ENCODE measurements around the gene RBMS1.
"Not testable (repeated sequence)": the region's sequence is repeated elsewhere in the genome, so short reads cannot be mapped to it uniquely, and the experiment has no call there.

The RBMS1 gene

DNA sequence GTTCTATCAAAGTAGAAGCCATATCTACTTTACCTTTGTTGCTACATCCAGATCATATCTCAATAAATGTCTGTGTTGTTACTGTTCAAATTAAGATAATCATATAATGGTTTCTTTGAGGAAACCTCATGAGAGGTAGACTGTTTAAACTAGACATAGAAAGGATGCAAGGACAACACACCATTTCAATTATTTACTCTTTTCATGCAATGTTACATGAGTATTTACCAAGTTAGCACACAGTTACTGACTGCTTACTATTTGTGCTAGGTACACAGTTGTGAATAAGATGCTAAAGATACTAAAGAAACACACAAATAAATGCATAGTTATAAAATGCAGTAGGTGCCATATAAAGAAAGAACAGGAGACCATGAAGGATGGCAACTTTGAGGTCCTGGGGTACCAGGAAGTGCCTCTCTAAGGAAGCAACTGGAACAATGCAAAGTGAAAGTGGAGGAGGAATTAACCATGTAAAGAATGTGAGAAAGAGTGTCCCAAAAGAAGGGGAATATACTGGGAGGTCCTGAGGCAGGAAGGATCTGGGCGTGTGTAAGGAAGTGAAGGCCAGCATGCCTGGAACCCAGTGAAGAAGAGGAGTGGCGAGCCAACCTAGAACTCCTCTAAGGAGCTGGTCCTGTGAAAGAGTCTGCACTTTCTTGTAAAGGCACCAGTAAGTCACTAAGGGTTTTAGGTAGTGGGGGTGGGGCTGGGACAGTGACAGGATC lies 39.4 kb downstream of the RBMS1 start:
- no peaks in the 10 kb centered on the region for H3K36me3 ChIP-seq (ENCODE audit: control insufficient read depth in 2 of 2, insufficient read depth in 2 of 2, low read length in 2 of 2)

DNA sequence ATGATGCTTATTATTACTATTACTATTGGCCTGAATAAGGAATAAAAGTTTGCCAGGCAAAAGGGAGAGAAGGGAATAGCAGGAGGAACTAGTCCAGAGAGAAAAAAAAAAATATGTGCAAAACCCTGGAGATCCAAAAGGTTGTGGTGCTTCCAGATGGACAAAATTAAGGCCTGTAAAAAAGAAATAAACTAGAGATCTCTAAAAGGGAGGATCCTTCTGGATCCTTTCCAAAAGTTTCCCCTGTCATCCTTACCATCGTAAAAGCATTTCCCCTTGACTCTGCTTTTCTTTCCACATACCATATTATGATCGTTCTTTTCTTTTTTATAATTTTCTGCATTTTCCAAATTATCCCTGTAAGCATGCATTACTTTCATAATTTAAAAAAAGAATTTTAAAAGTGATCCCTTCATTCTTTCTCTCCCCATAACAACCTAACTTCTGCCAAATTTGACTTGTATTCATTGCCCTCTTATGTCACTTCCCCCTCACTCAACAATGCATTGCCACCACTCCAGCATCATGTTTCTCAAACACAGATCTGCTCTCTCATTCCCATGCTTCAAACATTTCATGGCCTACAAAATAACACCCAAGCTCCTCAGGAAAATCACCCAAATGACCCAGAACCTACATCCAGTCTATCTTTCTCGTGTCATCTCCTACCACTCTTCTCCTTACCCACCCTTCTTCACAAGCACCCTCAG lies 40.3 kb downstream of the RBMS1 start:
- no peaks in the 10 kb centered on the region for H3K36me3 ChIP-seq (ENCODE audit: control insufficient read depth in 2 of 2, insufficient read depth in 2 of 2, low read length in 2 of 2)
- no peaks in the 10 kb centered on the region for H3K9me3 ChIP-seq (ENCODE audit: control insufficient read depth in 2 of 2, low read length in 2 of 2)
- H3K27me3 ChIP-seq (ENCODE audit: control insufficient read depth in 1 of 2, insufficient read depth in 2 of 2, low read length in 2 of 2): no peaks in the 10 kb centered on the region
- H3K4me3 ChIP-seq (ENCODE audit: low read length in 2 of 2): no peak overlapping the region
- H3K9ac ChIP-seq (ENCODE audit: low read length in 2 of 2): no peak overlapping the region
- no peak overlapping the region for H3K27ac ChIP-seq (ENCODE audit: low read length)
- H3K4me1 ChIP-seq (ENCODE audit: control insufficient read depth, insufficient read depth, low read length): peaks cover 5% of the 10 kb centered on the region

More for the DNA sequence above, 39.4 kb downstream of the RBMS1 start:
- peaks cover 10% of the 10 kb centered on the region for H3K4me1 ChIP-seq (ENCODE audit: control insufficient read depth, insufficient read depth, low read length)
- H3K4me3 ChIP-seq (ENCODE audit: low read length in 2 of 2): no peak overlapping the region
- no peaks in the 10 kb centered on the region for H3K9me3 ChIP-seq (ENCODE audit: control insufficient read depth in 2 of 2, low read length in 2 of 2)
- no peak overlapping the region for H3K9ac ChIP-seq (ENCODE audit: low read length in 2 of 2)
- H3K27me3 ChIP-seq (ENCODE audit: control insufficient read depth in 1 of 2, insufficient read depth in 2 of 2, low read length in 2 of 2): no peaks in the 10 kb centered on the region
- no peak overlapping the region for H3K27ac ChIP-seq (ENCODE audit: low read length)

DNA sequence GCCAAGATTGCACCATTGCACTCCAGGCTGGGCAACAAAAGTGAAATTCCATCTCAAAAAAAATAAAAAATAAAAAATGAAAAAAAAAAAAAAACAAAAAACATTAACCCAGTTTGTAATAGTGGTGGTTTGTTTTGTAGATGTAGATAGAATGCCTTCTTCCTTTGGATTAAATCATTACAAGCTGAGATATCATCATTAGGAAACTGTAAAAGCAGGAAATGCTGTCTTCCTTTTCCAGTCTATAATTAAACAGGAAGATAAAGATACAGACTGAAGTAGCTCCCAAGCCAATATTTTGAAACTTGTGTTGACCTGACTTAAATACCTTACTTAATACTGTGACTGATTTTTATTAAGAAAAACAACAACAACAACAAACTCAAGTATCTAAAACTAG lies 43.1 kb downstream of the RBMS1 start:
- no peaks in the 10 kb centered on the region for H3K27me3 ChIP-seq (ENCODE audit: control insufficient read depth in 1 of 2, insufficient read depth in 2 of 2, low read length in 2 of 2)
- H3K4me1 ChIP-seq (ENCODE audit: control insufficient read depth, insufficient read depth, low read length): peaks cover 3% of the 10 kb centered on the region
- H3K9me3 ChIP-seq (ENCODE audit: control insufficient read depth in 2 of 2, low read length in 2 of 2): no peaks in the 10 kb centered on the region
- H3K4me3 ChIP-seq (ENCODE audit: low read length in 2 of 2): no peak overlapping the region
- no peaks in the 10 kb centered on the region for H3K36me3 ChIP-seq (ENCODE audit: control insufficient read depth in 2 of 2, insufficient read depth in 2 of 2, low read length in 2 of 2)
- H3K9ac ChIP-seq (ENCODE audit: low read length in 2 of 2): no peak overlapping the region
- H3K27ac ChIP-seq (ENCODE audit: low read length): no peak overlapping the region

DNA sequence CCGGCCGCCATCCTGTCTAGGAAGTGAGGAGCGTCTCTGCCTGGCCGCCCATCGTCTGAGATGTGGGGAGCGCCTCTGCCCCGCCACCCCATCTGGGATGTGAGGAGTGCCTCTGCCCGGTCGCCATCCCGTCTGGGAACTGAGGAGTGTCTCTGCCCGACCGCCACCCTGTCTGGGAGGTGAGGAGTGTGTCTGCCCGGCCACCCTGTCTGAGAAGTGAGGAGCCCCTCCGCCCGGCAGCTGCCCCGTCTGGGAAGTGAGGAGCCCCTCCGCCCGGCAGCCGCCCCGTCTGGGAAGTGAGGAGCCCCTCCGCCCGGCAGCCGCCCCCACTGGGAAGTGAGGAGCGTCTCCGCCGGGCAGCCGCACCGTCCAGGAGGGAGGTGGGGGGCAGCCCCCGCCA lies 44.8 kb downstream of the RBMS1 start:
- H3K4me1 ChIP-seq (ENCODE audit: control insufficient read depth, insufficient read depth, low read length); H3K36me3 ChIP-seq (ENCODE audit: control insufficient read depth in 2 of 2, insufficient read depth in 2 of 2, low read length in 2 of 2); H3K27ac ChIP-seq (ENCODE audit: low read length); H3K4me3 ChIP-seq (ENCODE audit: low read length in 2 of 2); H3K9ac ChIP-seq (ENCODE audit: low read length in 2 of 2); H3K9me3 ChIP-seq (ENCODE audit: control insufficient read depth in 2 of 2, low read length in 2 of 2); H3K27me3 ChIP-seq (ENCODE audit: control insufficient read depth in 1 of 2, insufficient read depth in 2 of 2, low read length in 2 of 2): not testable (repeated sequence)

DNA sequence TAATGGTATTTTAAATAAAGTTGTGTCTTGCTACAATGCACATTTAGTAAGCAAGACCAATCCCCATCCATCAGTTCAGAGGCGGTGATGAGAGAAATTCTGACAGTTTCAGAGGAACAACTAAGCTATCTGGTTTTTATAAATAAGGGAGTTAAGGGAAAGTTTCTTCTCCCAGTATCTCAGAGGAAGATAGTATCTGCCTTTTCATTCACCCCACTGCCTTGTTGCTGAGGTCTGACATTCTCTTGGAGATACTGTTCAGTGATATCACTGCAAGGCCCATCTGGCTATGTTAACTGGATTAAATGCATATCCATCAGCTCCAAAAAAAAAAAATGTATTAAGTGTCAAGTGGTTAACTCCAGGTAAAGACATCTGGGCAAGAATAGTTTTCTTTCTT lies 47.9 kb downstream of the RBMS1 start:
- Histone ChIP-seq H3K36me3 (ENCODE audit: control insufficient read depth in 2 of 2, insufficient read depth in 2 of 2, low read length in 2 of 2) (no peaks in the 10 kb centered on the region), H3K27ac (ENCODE audit: low read length) (no peak overlapping the region), H3K9me3 (ENCODE audit: control insufficient read depth in 2 of 2, low read length in 2 of 2) (no peaks in the 10 kb centered on the region), H3K9ac (ENCODE audit: low read length in 2 of 2) (no peak overlapping the region), H3K27me3 (ENCODE audit: control insufficient read depth in 1 of 2, insufficient read depth in 2 of 2, low read length in 2 of 2) (no peaks in the 10 kb centered on the region), H3K4me1 (ENCODE audit: control insufficient read depth, insufficient read depth, low read length) (no peaks in the 10 kb centered on the region), H3K4me3 (ENCODE audit: low read length in 2 of 2) (no peak overlapping the region)

DNA sequence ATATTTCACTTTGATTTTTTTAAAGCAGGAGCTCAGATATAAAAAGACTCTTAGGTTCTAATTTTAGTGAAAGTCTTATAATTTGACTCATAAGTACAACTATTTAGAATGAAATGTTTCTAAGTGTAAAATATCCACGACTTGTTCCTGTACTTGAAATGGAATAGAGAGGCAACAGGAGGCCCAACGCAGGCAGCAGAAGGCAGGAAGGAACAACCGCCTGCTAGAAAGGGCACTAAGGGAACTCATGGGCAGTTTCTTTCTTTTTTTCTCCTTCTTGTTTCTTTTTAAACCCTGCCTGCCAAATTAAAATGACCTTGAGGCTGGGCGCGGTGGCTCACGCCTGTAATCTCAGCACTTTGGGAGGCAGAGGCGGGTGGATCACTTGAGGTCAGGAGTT lies 51.0 kb downstream of the RBMS1 start:
- no peaks in the 10 kb centered on the region for H3K9me3 ChIP-seq (ENCODE audit: control insufficient read depth in 2 of 2, low read length in 2 of 2)
- H3K4me3 ChIP-seq (ENCODE audit: low read length in 2 of 2): no peak overlapping the region
- H3K9ac ChIP-seq (ENCODE audit: low read length in 2 of 2): no peak overlapping the region
- no peaks in the 10 kb centered on the region for H3K4me1 ChIP-seq (ENCODE audit: control insufficient read depth, insufficient read depth, low read length)
- H3K36me3 ChIP-seq (ENCODE audit: control insufficient read depth in 2 of 2, insufficient read depth in 2 of 2, low read length in 2 of 2): no peaks in the 10 kb centered on the region
- H3K27ac ChIP-seq (ENCODE audit: low read length): no peak overlapping the region
- H3K27me3 ChIP-seq (ENCODE audit: control insufficient read depth in 1 of 2, insufficient read depth in 2 of 2, low read length in 2 of 2): no peaks in the 10 kb centered on the region

DNA sequence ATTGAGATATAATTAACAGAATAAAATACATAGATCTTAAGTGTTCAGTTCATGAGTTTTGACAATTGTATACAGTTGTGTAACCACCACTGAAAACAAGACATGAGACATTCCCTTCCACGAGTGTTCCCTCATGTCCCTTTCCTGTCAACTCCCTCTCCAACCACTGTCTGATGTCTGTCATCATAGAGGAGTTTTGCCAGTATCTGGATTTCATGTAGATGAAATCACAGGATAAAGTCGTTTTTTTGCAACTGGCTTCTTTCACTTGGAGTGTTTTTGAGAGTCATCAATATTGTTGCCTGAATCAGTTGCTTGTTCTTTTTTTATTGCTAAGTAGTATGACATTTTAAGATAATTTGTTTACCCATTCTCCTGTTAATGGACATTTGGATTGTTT lies 52.7 kb downstream of the RBMS1 start:
- Histone ChIP-seq H3K4me3 (ENCODE audit: low read length in 2 of 2) (no peak overlapping the region), H3K36me3 (ENCODE audit: control insufficient read depth in 2 of 2, insufficient read depth in 2 of 2, low read length in 2 of 2) (no peaks in the 10 kb centered on the region), H3K27me3 (ENCODE audit: control insufficient read depth in 1 of 2, insufficient read depth in 2 of 2, low read length in 2 of 2) (no peaks in the 10 kb centered on the region), H3K9me3 (ENCODE audit: control insufficient read depth in 2 of 2, low read length in 2 of 2) (no peaks in the 10 kb centered on the region), H3K9ac (ENCODE audit: low read length in 2 of 2) (no peak overlapping the region), H3K4me1 (ENCODE audit: control insufficient read depth, insufficient read depth, low read length) (no peaks in the 10 kb centered on the region), H3K27ac (ENCODE audit: low read length) (no peak overlapping the region)

DNA sequence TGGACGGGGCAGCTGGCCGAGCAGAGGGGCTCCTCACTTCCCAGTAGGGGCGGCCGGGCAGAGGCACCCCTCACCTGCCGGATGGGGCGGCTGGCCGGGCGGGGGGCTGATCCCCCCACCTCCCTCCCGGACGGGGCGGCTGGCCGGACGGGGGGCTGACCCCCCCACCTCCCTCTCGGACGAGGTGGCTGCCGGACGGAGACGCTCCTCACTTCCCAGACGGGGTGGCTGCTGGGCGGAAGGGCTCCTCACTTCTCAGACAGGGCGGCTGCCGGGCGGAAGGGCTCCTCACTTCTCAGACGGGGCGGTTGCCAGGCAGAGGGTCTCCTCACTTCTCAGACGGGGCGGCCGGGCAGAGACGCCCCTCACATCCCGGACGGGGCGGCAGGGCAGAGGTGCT lies 54.6 kb downstream of the RBMS1 start:
- H3K27ac ChIP-seq (ENCODE audit: low read length); H3K27me3 ChIP-seq (ENCODE audit: control insufficient read depth in 1 of 2, insufficient read depth in 2 of 2, low read length in 2 of 2); H3K4me3 ChIP-seq (ENCODE audit: low read length in 2 of 2); H3K36me3 ChIP-seq (ENCODE audit: control insufficient read depth in 2 of 2, insufficient read depth in 2 of 2, low read length in 2 of 2); H3K4me1 ChIP-seq (ENCODE audit: control insufficient read depth, insufficient read depth, low read length); H3K9me3 ChIP-seq (ENCODE audit: control insufficient read depth in 2 of 2, low read length in 2 of 2); H3K9ac ChIP-seq (ENCODE audit: low read length in 2 of 2): not testable (repeated sequence)

DNA sequence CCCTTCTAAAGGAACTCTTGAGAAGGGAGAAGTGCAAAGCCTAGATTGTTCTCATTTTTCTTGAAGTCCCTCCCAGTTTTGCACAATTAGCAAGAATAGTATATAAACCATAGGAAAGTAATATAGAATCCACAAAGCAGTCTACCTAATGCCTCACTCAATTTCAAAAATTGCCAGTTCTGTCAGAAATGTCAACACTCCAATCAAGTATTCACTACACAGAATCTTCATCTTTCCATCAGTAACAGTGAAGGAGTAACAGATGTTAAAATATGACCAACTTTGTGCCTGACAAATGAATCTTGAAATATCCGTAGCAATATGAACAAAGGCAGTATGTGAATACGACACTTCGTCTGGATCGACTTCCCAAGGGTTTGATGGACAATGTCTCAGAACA lies 56.3 kb downstream of the RBMS1 start:
- Histone ChIP-seq H3K36me3 (ENCODE audit: control insufficient read depth in 2 of 2, insufficient read depth in 2 of 2, low read length in 2 of 2) (no peaks in the 10 kb centered on the region), H3K27ac (ENCODE audit: low read length) (no peak overlapping the region), H3K27me3 (ENCODE audit: control insufficient read depth in 1 of 2, insufficient read depth in 2 of 2, low read length in 2 of 2) (no peaks in the 10 kb centered on the region), H3K4me3 (ENCODE audit: low read length in 2 of 2) (no peak overlapping the region), H3K4me1 (ENCODE audit: control insufficient read depth, insufficient read depth, low read length) (no peaks in the 10 kb centered on the region), H3K9ac (ENCODE audit: low read length in 2 of 2) (no peak overlapping the region), H3K9me3 (ENCODE audit: control insufficient read depth in 2 of 2, low read length in 2 of 2) (no peaks in the 10 kb centered on the region)

DNA sequence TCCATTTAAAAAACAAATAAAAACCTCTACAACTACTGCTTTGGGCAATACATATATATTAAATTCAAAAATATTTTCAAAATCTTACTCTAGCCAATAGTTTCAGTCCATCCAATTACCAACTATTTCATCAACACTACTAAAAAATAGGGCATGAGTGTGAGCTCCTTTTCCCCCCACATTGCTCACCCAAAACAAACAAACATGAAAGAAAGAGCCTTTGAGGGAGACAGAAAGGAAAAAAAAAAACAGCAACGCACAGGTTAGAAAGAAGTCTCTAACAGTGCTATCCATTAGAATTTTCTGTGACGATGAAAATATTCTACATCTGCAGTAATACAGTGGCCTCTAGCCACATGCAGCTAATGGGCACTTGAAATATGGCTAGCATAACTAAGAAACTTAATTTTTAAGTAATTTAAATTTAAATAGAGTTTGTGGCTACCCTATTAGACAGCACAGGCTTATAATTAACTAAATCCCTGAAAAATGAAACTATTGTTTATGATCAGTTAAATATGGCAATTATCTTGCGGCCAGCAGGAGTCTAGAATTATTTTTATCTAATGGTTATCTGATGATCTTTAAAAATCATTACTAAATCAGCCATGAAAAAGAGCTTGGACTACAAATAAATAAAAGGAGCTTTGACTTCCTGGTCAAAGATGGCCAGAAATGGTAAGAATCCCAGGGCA lies 59.2 kb downstream of the RBMS1 start:
- Histone ChIP-seq H3K4me1 (ENCODE audit: control insufficient read depth, insufficient read depth, low read length) (no peaks in the 10 kb centered on the region), H3K9ac (ENCODE audit: low read length in 2 of 2) (no peak overlapping the region), H3K27me3 (ENCODE audit: control insufficient read depth in 1 of 2, insufficient read depth in 2 of 2, low read length in 2 of 2) (no peaks in the 10 kb centered on the region), H3K27ac (ENCODE audit: low read length) (no peak overlapping the region), H3K36me3 (ENCODE audit: control insufficient read depth in 2 of 2, insufficient read depth in 2 of 2, low read length in 2 of 2) (no peaks in the 10 kb centered on the region), H3K9me3 (ENCODE audit: control insufficient read depth in 2 of 2, low read length in 2 of 2) (peaks cover 0 to 6% of the 10 kb centered on the region in 2 donors), H3K4me3 (ENCODE audit: low read length in 2 of 2) (no peak overlapping the region)
